Measurements from ENCODE around the gene RASGRP1.

Gene RASGRP1

GRCh38 chr15:38608682-38609081 is 44.1 kb upstream of the RASGRP1 start:
- TF ChIP-seq, protein P1, sequence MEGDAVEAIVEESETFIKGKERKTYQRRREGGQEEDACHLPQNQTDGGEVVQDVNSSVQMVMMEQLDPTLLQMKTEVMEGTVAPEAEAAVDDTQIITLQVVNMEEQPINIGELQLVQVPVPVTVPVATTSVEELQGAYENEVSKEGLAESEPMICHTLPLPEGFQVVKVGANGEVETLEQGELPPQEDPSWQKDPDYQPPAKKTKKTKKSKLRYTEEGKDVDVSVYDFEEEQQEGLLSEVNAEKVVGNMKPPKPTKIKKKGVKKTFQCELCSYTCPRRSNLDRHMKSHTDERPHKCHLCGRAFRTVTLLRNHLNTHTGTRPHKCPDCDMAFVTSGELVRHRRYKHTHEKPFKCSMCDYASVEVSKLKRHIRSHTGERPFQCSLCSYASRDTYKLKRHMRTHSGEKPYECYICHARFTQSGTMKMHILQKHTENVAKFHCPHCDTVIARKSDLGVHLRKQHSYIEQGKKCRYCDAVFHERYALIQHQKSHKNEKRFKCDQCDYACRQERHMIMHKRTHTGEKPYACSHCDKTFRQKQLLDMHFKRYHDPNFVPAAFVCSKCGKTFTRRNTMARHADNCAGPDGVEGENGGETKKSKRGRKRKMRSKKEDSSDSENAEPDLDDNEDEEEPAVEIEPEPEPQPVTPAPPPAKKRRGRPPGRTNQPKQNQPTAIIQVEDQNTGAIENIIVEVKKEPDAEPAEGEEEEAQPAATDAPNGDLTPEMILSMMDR (IDR thresholded peaks at IDR 0.05), result no peak
- TF ChIP-seq ZFX (IDR thresholded peaks at IDR 0.05; ENCODE audit: borderline replicate concordance), result no peak
- H3K27ac ChIP-seq, result no peak overlapping the region

DNA sequence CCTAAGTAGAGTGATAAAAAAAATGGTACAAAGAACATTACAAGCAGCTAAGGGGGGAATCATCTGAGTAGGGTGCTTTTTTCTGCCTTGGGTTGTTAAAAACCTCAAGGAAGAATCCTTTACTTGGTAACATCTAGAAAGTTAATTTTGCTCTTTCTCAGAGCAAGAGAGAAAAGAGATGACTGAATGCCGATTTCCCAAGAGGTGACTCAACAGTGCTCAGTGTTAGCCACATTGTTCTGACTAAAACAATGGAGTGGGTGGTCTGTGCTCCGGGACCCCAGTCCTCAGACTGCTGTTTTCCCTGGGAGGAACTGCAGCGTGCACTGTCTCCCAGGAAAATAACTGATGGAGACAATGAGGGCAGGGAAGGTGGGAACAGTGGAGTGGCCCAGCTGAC is 41.1 kb upstream of the RASGRP1 start:
- TF ChIP-seq ZFX (IDR thresholded peaks at IDR 0.05; ENCODE audit: borderline replicate concordance), result no peak
- TF ChIP-seq, protein P1 (IDR thresholded peaks at IDR 0.05), result no peak

DNA sequence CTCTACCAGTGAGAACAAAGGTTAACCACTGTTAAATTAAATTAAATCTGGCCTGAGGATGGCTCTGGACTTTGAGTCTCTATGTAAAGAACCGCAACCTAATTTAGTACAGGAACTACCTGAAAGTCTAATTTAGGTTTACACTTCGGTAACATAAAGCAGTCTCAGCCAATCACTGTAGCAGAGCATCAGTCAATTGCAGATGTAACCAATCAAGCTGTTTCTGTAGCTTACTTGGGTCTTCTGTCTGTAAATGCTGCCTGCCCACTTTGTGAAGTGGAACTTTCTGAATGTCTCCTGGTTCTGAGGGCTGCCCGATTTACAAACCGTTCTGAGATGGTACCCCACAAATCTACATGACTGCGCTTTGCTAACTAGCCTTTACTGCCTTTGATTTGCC is 39.1 kb upstream of the RASGRP1 start:
- TF ChIP-seq ZFX (IDR thresholded peaks at IDR 0.05; ENCODE audit: borderline replicate concordance), result no peak
- TF ChIP-seq, protein P1 (IDR thresholded peaks at IDR 0.05), result no peak

More for the DNA sequence above, 41.1 kb upstream of the RASGRP1 start:
- H3K27ac ChIP-seq, result no peak overlapping the region

GRCh38 chr15:38602910-38603670 is 38.5 kb upstream of the RASGRP1 start:
- TF ChIP-seq, protein P1 (IDR thresholded peaks at IDR 0.05), result no peak
- no peak for TF ChIP-seq ZFX (IDR thresholded peaks at IDR 0.05; ENCODE audit: borderline replicate concordance)
- no peak overlapping the region for H3K27ac ChIP-seq

More for the DNA sequence above, 39.1 kb upstream of the RASGRP1 start:
- H3K27ac ChIP-seq, result no peak overlapping the region

GRCh38 chr15:38600236-38600635 is 35.6 kb upstream of the RASGRP1 start:
- TF ChIP-seq ZFX (IDR thresholded peaks at IDR 0.05; ENCODE audit: borderline replicate concordance), result no peak
- TF ChIP-seq, protein P1 (IDR thresholded peaks at IDR 0.05), result no peak

DNA sequence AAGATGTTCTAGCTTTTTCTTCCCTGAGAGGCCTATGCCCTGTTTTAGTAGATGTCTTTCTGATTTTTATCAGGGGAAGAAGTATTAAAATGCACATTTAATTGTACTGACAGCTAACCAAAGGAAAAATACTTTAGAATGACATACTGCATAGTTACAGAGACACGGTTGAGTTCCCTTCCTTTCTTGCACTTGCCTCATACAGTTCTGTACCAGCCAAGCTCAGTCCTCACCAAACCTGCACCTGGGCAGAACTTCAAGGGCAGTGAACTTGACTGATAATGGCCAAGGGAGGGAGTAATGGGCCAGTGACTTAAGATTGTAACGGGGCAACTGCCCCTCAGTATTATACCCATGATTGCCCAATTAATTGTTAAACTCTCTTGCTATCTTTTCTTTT is 34.1 kb upstream of the RASGRP1 start:
- no peak for TF ChIP-seq ZFX (IDR thresholded peaks at IDR 0.05; ENCODE audit: borderline replicate concordance)
- H3K27ac ChIP-seq, result no peak overlapping the region

More at GRCh38 chr15:38600236-38600635, 35.6 kb upstream of the RASGRP1 start:
- H3K27ac ChIP-seq, result no peak overlapping the region

DNA sequence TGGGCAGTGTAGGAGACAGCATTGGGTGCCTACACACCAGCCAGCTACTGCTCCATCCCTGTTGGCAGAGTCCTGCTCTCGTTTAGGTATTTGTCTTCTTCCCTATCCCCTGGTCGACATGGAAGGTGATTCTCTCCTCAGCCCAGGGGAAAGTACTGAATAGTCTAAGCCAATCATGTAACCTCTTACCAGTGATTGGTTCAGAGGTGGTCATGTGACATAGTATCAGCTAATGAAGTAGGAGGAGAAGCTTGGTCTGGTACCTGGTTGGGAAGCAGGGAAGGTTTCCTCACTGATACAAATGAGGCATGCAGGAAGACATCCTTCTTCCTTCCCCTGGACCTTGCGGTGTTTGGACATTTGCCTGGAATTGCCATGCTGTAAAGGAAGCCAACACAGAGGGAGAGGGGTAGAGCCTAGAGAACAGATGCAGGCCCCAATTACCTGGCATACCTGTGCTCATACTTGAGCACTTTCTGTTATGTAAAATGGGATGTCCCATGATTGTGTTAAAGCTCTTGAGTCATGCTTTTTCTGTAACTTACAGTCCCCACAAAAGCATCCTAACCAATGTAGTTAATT is 32.7 kb upstream of the RASGRP1 start:
- no peak for TF ChIP-seq ZFX (IDR thresholded peaks at IDR 0.05; ENCODE audit: borderline replicate concordance)
- TF ChIP-seq, protein P1 (IDR thresholded peaks at IDR 0.05), result no peak
- H3K27ac ChIP-seq, result no peak overlapping the region

Data from 22Rv1 (cell line).